Measurements from ENCODE around the gene TMEM156.
"Not testable (repeated sequence)": the region's sequence is repeated elsewhere in the genome, so short reads cannot be mapped to it uniquely, and the experiment has no call there.

TMEM156 gene

DNA sequence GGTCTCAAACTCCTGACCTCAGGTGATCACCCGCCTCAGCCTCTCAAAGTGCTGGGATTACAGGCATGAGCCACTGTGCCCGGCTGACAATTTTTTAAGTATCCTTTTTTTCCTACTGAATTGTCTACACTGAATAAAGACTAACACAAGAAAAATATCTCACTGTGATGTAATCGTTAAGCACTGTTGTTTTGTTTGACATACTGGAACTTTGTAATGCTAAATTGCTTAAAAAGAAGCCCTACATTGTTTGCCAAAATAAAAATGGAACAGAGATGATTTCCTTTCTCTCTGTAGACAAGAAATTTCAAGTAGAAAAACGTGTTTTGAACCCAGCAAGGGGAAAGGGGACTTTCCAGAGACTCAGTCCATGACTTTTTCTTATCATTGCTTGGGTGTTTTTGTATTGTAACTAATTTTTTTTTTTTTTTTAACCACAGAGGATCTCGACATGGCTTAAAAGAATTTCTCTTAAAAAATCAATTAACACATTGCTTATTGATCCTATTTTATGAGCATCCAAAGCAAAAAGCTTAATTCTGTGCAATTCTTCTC is 74.9 kb downstream of the TMEM156 start:
- no peak for DNase-seq (ENCODE audit: low spot score)

DNA sequence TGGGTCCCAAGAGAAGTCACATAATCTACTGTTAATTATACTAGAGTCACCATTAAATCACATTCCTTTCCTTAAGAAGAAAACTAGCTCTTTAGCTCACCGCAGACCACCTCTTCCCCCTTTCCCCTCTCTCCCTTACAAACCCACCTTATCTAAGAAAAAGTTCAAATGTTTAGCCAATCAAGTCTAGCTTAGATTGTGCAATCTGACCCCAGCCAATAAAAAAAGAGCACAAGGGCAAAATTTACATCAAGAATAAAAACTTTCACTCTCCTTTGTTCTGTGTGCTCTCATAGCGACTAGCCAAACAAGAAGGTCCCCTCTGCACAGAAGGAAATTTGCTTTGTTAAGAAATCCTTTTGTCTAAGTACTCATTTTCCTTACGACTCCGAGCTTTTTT is 76.3 kb downstream of the TMEM156 start:
- no peak for DNase-seq (ENCODE audit: low spot score)

GRCh38 chr4:38954727-38955126 is 77.5 kb downstream of the TMEM156 start:
- no peak for DNase-seq (ENCODE audit: low spot score)

GRCh38 chr4:38952017-38952416 is 80.2 kb downstream of the TMEM156 start:
- no peak for DNase-seq (ENCODE audit: low spot score)

DNA sequence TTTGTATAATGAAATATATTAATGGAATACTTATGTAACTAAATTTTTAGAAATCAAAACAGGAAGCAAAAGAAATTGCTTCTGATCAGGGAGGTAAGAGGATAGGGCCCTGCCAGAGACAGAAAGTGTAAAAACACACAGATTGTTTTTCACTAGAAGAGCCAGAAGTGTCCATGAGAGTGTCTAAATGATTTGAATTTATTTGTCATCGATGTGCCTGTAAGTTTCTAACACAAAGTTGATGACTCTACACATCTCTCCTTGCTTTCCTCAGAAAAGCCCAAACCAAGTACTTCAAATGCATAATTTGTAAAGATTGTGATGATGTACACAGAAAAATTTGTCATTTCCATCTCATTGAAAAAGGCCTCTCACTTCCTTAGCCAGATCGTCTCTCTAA is 80.6 kb downstream of the TMEM156 start:
- DNase-seq (ENCODE audit: low spot score), result no peak

DNA sequence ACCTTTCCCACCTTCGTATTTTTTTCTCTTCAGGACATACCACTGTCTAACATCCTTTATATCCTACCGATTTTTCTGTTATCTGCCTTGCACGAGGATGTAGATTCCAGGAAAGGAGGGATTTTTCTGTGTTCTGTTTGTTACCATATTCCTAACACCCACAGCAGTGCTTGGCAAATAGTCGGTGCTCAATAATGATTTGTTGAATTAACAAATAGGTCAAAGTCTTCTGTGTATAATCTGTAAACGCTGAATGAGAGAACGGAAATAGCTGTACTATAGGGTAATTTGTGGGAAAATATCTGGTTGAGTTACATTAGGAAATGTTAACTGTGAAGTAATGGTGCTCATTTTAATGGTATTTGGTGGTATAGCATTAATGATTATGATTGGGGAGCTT is 81.5 kb downstream of the TMEM156 start:
- no peak for DNase-seq (ENCODE audit: low spot score)

DNA sequence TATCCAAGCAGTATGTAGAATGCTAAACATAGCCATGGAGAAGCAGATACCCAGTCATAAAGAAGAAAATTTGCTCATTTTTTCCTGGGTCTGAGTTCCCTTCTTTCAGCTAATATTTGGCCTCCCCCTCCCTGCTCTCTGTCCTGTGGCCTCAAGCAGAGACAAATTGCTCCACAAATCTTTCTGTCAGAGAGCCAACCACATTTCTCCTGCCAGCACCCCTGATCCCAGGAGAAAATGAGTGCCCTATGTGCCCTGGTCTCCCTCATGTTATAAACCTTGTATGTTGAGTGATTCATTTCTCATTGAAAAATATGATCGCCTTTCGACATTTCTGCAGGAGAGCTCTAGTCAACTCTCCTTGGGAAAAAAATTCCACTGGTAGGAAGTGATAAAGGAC is 82.0 kb downstream of the TMEM156 start:
- no peak for DNase-seq (ENCODE audit: low spot score)

GRCh38 chr4:38949411-38950051 is 82.7 kb downstream of the TMEM156 start:
- DNase-seq (ENCODE audit: low spot score), result no peak

- DNase-seq (ENCODE audit: low spot score), result peak; percentile 84
These were observed 83.7 kb downstream of the TMEM156 start for GRCh38 chr4:38948551-38948950.

GRCh38 chr4:38946919-38947318 is 85.3 kb downstream of the TMEM156 start:
- no peak for DNase-seq (ENCODE audit: low spot score)

DNA sequence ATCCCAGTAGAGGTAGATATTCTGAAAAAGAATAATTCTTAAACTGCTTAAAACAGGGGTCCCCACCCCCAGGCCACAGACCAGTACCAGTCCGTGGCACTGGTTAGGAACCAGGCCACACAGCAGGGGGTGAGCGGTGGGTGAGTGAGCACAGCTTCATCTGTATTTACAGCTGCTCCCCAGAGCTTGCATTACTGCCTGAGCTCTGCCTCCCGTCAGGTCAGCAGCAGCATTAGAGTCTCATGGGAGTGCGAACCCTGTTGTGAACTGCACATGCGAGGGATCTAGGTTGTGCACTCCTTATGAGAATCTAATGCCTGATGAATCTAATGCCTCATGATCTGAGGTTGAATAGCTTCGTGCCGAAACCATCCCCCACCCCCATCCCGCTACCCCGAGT is 87.8 kb downstream of the TMEM156 start:
- no peak for DNase-seq (ENCODE audit: low spot score)

DNA sequence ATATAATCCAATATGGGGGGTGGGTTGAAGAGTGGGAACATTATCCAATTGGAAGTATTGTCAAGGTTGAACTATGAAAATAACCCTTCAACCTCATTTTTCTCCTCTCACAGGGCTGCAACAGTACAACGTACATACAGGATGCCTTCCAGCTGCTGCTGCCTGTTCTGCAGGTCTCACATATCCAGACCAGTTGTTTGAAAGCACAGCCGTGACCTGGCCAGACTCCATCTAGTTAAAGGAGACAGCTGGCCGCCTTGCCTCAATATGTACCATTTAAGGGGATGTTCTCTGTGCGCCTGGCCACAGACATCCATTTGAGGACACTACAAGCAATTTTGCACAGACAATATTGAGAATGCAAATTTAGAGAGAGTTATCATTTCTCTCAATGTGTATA is 88.9 kb downstream of the TMEM156 start:
- no peak for DNase-seq (ENCODE audit: low spot score)

DNA sequence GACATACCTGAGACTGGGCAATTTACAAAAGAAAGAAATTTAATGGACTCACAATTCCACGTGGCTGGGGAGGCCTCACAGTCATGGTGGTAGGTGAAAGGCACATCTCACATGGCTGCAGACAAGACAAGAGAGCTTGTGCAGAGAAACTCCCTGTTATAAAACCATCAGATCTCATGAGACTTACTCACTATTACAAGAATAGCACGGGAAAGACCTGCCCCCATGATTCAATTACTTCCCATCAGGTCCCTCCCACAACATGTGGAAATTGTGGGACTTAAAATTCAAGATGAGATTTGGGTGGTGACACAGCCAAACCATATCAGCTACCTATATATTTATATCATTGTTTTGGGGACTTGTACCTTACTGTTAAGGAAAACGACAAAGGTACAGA is 90.3 kb downstream of the TMEM156 start:
- not testable (repeated sequence) for DNase-seq (ENCODE audit: low spot score)

DNA sequence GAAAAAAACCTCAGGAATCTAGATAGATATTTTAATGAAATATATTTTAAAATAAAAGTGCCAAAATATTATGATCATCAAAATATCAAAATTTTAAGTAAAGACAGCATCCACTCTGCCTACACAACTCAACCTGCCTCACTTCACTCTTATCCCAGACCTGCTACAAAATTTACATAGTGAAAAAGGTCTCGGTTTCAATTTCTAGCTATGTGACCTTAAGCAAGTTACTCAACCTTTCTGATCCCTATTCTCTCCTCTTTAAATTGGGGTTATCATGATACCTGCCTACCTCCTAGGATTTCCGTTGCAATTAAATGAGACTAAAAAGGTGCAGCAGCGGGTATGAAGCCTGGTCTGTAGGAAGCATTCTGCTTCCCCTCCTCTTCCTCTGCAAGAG is 91.7 kb downstream of the TMEM156 start:
- no peak for DNase-seq (ENCODE audit: low spot score)

DNA sequence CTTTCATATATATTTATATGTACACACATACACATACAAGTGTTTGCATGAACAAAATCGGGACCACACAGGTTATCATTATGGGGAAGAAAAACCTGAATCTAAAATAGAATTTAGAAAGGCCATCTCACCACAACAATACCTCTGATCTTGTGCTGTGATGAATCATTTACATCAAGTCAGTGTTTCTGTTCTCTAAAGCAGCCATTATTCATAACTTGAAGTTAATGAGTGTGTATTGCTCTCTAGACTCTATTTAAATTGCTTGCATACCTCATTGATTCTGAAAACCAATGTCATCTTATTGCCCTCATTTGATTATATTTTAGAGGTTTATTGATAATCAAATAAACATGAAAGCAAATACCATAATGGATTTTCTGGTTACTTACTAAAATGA is 93.0 kb downstream of the TMEM156 start:
- no peak for DNase-seq (ENCODE audit: low spot score)

GRCh38 chr4:38935391-38936073 is 96.7 kb downstream of the TMEM156 start:
- no peak for DNase-seq (ENCODE audit: low spot score)

GRCh38 chr4:38931125-38931524 is 101.1 kb downstream of the TMEM156 start:
- DNase-seq (ENCODE audit: low spot score), result no peak

DNA sequence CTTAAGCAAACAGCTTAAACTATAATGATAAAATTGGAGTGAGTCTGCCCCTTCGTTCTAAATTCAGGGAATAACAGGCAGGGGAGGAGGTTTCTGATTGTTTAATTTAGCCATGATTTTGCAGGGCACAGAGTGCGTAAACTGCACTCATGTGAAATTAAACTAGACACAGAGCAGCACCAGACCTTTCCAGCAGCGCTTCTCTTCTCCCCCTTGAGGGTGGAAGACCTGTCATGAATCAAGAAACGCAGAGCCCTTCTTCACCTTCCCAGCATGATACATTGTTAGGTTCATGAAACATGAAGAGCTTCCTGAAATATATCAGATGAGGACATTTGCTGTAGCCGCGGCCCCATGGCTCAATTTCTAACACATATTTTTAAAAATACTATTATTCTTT is 101.5 kb downstream of the TMEM156 start:
- DNase-seq (ENCODE audit: low spot score), result no peak

GRCh38 chr4:38930204-38930603 is 102.0 kb downstream of the TMEM156 start:
- DNase-seq (ENCODE audit: low spot score), result no peak

GRCh38 chr4:38928974-38929373 is 103.2 kb downstream of the TMEM156 start:
- no peak for DNase-seq (ENCODE audit: low spot score)

- no peak for DNase-seq (ENCODE audit: low spot score)
These were observed 103.6 kb downstream of the TMEM156 start for GRCh38 chr4:38928568-38928967.

GRCh38 chr4:38926896-38927295 is 105.3 kb downstream of the TMEM156 start:
- DNase-seq (ENCODE audit: low spot score), result no peak

DNA sequence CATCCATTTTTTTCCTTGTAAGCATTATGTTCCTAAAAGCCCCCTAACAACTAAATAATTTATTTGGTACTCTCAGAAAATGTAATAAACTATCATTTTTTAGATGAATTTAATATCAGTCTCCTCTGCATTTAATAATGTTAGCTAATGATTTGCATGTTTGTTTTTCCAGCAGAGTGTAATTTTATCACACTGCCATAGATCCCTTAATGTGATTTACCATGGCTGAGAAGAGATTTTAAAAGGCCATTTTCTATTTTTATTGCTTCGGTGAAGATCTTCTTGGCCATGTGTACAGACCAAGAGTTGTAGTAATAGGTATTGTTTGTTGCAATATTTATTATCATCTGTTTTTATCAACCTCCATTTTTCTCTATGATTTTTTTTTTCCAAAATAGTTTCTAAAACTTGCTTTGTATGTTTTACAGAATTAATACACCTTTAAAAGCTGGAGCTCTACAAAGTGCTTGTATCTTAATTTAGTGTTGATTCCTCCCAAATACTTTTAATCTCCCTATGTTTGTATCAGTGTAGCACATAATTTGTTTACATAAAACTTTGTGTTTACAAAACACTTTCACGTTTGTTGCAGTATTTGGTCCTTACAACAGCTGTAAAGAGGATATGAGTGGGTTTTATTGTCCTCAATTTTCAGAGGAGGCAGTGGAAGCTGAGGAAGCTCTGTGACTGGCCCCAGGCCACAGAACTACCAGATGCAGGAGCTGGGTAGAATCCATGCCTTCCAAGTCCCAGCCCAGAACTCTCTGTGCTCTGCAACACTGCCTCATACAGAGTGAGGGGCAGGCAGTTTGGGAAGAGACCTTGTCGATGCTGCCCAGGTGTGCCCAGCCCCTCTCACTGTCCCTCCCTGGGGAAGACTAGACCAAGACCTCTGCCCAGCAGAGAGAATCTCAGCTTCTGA is 106.5 kb downstream of the TMEM156 start:
- no peak for DNase-seq (ENCODE audit: low spot score)

All from GM03348 (cell line).